Activated CD4-positive, CD25-positive, alpha-beta regulatory T cell treated with anti-CD3 and anti-CD28 coated beads, Interleukin-2, amount 50 U/mL, for 16 hours (primary cell): Measurements from ENCODE around the gene DNM3.

Experiments
- DNase-seq: peaks from one replicate; pipeline ENCODE4 v3.0.0-alpha.2; 2020; ENCODE audit warnings: low read depth, low spot score

Gene DNM3

DNA sequence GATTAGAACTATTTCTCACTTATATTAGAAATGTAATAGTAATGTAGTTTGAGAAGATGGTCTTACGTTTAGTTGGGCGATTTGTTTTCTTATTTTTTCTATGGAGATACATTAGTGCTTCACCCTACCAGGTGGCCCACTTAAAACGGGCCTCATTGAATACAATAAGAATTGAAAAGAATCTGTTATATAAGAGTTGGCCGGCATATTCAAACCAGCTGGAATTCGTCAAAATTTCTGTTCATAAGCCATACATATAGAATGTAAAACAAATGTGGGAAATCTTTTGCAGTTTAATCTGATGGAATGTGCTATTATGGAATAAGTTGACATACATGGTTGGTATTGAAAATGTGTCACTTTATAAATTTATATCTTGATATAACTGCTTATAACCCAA lies 482.8 kb downstream of the DNM3 start:
- DNase-seq: no peak

DNA sequence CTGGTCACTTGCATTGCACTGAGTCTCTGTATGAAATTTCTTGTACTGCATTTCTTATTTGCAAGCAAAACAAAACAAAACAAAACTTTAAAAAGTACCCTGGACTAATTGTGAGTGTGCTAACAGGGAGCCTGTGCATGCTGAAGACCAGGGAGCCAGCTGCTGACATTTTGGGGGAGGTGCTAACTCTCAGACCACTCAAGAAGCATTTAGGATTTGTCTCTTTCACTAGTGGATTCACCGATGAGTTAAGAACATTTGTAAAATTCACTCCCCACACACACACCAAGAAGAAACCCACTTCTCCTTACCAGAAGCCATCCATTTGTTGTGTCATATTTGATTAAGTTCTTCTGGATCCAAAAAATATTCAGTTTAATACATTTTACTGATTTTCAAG lies 483.5 kb downstream of the DNM3 start:
- DNase-seq: no peak

DNA sequence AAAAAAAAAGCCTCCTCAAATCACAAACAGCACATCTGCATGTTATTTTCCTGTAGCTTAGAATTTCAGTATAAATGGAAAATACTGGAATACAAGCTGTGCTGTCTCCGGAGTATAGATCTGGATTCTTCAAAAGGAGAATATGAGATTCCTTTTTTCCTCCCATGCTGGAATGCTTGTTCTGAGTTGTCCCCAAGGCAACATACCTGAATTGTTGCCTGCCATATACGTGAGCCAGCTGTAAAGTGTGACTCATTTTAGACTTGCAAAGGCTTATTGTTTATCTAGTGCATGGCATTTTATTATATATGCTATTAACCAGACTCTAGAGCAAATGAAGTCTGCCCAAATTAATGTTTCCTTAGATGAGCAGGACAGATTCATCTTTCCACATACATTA lies 484.2 kb downstream of the DNM3 start:
- DNase-seq: no peak

DNA sequence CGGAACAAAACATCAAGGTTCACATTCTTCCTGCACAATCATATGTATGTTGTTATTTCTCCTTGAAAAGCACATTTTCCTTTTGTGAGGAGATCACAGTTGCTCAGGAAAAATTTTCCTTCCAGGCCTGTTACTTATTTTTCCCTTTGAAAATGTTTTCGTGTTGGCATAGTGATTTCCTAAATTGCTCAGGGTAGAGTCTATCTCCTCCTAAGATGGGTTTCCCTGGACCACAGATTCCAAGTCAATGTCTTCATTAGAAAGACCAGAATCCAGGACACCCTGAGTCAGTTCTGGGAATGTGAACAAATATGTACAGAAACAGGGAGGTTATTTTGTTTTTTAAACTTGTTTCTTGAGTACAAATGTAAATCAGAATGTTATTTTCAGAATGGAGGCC lies 484.8 kb downstream of the DNM3 start:
- DNase-seq: no peak

DNA sequence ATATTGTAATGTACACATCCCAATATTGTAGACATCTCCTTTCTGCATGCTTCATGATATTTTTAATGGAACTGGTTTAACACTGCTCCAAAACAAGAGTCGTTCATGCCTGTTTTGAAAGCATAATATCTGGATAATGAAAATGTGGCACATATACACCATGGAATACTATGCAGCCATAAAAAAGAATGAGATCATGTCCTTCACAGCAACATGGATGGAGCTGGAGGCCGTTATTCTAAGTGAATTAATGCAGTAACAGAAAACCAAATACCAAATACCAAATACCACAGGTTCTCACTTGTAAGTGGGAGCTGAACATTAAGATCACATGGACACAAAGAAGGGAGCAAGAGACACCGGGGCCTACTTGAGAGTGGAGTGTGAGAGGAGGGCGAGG lies 487.0 kb downstream of the DNM3 start:
- DNase-seq: no peak

DNA sequence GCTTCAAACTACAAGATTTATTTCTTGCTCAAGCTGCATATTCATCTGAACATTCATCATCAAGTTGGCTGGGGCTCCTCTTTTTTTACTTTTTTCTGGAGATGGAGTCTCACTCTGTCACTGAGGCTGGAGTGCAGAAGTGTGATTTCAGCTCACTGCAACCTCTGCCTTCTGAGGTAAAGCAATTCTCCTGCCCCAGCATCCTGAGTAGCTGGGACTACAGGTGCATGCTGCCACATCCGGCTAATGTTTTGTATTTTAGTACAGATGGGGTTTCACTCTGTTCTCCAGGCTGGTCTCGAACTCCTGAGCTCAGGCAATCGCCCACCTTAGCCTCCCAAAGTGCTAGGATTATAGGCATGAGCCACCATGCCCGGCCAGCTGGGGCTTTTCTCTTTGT lies 490.9 kb downstream of the DNM3 start:
- no peak for DNase-seq

DNA sequence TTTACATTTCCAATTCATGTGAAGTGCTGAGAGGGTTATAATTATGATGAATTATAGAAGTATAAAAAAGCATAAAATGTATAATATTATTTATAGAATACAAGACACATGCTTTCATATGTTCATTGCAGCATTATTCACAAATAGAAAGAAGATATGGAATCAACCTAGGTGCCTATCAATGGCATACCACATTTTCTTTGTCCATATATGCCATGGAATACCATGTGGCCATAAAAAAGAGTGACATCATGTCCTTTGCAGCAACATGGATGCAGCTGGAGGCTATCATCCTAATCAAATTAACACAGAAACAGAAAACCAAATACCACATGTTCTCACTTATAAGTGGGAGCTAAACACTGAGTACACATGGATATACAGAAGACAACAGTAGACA lies 494.1 kb downstream of the DNM3 start:
- DNase-seq: no peak

DNA sequence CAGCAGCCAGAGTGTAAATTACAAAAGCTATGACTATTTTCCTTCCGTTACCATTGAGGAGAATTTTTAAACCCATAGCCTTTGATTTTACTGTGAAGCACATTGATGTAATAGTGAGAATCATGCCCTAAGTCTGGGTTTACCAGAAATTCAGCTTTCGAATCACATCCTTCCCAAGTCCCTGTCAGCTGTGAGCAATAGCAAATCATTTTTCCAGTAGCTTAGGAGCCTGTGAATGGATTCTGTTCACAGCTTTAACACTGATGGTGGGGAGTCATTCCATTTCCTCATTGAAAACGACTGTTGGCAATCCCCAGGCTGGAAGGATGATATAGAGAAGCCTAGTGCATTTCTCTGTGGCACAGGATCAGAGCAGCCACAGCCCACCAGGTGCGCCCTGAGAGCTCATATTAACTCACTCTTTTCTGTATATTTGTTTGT lies 497.0 kb downstream of the DNM3 start:
- no peak for DNase-seq

DNA sequence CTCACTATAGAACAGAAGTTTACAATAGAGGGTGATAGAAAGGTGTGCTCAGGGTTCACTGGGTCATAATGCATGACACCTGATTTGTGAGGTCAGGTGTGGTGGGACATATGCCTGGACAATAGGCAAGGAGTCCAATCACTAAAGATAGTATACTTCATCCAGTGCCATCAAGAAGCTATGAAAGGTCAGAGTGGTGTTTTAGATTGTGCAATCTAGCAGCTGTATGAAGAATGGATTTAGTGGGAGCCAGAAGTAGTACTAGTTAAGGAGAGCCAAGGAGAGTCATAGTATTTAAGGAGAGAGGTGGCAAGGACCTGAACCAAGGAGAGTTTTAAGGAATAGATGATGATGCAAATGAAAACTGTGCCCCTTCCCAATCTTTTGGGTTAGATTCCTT lies 498.5 kb downstream of the DNM3 start:
- DNase-seq: no peak

DNA sequence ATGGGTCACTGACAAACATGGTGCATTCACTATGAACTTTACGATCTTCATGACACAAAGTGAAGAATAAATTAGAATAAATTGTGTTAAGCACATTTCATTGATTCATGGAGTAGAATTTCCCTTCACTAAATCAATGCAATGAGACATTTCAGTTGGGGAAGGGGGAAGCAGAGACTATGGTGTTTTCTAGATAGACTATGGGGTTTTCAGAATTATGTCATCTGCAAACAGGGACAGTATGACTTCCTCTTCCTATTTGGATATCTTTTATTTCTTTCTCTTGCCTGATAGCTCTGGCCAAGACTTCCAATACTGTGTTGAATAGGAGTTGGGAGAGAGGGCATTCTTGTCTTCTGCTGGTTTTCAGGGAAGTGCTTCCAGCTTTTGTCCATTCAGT lies 499.2 kb downstream of the DNM3 start:
- DNase-seq: no peak

DNA sequence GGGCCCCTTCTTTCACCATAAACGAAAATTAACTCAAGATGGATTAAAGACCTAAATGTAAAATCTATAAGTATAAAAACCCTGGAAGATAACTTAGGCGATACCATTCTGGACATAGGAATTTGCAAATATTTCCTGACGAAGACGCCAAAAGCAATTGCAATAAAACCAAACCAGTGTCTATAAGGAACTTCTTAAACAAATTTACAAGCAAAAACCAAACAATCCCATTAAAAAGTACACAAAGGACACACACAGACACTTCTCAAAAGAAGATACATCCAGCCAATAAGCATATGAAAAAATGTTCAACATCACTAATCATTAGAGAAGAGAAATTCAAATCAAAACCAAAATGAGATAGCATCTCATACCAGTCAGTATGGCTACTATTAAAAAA lies 500.4 kb downstream of the DNM3 start:
- no peak for DNase-seq

DNA sequence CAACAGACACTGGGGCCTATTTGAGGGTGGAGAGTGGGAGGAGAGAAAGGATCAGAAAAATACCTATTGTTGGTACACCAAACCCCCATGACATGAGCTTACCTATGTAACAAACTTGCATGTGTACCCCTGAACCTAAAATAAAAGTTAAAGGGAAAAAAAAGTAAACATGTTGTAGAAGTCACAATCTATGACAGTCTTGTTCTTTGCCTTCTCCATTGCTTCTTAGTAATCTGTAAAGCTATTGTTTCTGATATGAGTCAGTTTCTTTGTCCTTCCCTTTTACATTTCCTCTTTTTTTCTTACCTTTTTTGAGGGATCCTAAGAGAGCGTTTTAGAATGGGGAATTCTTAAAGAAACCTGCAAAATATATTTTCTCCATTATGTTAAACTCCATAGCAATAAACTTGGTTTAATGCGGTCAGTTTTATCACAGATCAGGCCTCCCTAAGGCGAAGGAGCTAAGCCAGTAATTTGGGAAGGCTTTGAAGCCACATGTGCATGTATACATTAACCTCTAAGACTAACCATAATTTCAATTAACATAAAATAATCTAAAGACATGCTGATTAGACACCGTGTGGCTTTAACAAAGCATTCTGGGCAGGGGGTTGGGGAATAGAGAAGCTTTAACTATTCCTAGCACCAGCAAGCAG lies 501.4 kb downstream of the DNM3 start:
- no peak for DNase-seq

DNA sequence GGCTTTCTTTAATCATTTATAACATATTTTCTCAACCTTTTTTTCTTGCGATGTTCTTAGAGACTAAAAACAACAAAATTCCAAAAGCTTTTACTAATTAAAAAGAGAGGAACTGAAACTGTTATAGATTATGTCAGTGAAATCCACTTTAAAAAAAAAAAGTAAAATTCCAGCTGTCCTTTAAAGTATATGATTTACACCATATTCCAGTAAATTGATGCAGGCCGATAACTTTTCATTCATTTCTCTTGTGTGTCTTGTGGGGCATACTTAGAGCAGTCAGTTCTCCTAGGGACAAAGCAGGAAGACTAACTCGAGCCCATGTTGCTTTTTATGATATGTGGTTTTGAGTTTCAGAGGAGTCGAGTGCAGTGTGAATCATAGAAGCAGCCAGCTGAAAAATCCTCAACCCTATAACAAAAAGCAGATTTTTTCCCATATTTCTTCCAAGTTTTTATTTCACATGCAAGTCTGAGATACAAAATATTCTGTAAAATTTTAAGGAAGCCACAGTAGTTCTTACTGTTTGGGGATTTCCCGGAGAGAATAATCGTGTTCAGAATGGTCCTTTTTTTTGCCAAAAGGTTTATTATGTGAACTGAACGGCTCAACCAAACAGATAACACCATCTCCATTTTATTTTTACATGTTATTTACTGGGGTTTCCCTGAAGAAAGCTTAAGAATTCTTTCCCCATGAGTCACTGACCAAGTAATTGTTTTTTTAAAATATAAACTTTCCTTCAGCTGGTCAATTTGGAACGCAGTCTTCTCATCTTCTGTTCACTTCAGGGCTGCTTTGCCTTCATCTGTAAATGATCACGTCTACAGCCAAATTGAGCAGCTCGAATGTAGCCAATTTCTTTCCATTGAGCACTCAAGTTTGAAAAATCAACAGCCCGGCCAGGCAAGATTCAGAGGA lies 502.2 kb downstream of the DNM3 start:
- no peak for DNase-seq

DNA sequence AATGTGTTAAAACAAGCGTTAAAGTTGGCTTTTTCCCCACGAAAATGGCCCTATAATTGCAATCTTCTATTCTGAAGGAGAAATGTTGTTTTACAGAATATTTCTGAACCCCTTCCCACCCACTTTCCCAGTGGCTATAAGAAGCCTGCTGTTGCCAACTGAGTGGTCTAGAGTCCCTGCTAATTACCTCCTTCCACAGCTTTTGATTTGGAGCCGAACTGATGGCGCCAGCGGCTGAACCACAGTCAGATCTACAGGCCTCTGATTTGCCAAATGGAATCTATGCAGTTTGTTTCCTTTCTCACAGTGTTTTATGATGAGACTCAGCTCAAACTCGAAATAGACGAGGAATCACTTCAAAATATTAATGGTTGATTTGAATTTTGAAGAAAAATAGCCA lies 503.1 kb downstream of the DNM3 start:
- DNase-seq: no peak

DNA sequence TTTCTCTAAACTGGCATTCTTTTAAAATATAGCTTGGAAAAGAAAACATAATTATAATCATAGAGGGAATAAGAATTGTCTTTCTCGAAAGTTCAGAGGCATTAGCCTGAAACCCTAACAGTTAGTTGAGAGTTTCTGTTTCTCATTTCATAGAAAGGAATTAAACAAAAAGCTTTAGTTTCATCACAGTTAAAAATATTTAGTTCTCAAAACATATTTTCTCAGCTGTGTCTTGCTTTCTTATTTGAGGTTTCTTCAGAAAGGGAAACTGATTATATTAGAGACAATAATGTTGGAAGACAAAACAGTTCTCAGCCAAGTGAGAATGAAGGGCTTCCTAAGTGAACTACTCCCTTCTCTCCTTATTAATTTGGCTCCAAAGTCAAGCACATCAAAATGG lies 503.8 kb downstream of the DNM3 start:
- no peak for DNase-seq

DNA sequence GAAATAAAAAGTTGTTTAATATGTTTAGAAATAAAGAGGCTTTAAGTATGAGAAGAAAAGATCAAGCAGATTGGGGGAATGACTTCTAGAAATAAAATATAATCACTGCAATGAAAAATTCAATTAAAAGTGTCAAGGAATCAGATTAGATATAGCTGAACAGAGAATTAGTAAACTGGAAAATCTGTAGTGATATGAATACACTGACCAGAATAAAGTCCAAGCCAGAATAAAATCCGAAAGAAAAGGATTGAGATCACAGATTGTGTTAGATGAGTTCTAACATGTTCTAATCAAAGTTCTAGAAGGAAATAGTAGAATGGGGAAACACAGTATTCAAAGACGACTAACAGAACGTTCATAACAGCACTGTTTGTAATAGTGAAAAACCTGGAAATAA lies 506.1 kb downstream of the DNM3 start:
- DNase-seq: no peak

DNA sequence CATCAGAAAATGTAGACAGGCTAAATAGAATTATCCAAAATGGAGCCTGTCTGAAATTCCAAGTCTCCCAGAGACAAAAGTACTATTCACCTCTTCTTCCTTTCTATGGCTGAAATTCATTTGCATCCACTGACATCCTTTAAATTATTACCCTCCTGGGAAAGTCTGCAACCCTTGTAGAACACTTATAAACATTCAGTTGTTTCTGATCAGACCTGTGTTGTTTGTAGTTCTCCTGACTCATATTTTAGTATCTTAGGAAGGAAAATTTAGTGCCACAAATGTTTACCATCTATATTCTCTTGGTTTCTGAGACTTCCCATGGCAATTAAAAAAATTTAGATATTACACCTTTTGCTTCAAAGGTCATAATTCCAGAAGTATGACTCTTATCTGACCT lies 509.6 kb downstream of the DNM3 start:
- DNase-seq: no peak

DNA sequence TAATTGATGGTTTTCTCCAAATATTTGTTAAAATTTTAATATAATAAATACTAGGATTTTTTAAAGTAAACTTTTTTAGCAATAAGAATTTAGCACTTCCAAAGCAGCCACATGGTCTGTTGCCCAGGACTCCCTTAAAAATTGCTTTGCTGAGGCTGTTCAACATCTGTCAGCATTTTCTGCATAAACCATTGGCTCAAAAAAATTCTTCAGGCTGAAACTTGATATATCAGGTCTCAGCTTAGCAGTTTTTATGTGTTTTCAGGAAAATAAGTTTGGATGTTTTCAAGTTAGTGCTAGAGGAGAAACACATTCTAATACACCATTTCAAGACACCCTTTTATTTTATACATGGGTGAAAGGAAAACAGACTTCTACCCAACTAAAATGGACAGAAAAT lies 510.0 kb downstream of the DNM3 start:
- no peak for DNase-seq

DNA sequence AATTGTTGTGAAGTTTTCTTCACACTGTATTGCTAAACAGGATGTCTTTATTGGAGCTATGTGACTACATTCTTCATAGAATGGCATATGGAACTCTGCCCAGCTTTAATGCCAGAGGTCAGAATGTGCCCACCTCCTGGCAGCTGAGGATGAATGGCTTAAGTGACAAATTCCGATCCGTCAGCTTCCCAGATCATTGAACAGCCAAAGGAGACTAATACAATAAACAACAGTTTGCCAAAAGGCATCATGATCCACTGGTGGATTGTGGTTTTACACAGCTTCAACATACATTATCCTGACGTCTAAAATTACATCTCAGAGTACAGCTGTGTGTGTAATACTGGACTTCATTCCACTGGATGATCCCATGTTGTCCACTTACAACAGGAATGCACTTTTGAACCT lies 510.5 kb downstream of the DNM3 start:
- no peak for DNase-seq

DNA sequence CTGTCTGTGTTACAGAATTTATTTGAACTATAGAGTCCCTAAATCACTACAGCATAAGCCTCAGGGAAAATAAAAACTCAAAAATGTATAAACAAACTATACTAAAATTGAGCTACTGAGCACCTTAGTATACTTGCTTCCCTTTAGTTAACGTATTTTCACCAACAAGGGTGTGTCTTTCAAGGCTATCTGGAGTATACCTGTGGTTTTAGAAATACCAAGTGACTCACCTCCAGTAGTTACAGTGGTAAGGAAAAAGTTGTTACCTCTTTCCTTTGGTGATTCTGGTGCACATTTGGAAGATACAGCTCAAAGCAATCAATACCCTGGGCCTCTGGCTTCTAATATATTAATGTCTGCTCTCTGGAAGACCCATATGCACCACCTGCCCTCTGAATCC lies 511.1 kb downstream of the DNM3 start:
- no peak for DNase-seq

DNA sequence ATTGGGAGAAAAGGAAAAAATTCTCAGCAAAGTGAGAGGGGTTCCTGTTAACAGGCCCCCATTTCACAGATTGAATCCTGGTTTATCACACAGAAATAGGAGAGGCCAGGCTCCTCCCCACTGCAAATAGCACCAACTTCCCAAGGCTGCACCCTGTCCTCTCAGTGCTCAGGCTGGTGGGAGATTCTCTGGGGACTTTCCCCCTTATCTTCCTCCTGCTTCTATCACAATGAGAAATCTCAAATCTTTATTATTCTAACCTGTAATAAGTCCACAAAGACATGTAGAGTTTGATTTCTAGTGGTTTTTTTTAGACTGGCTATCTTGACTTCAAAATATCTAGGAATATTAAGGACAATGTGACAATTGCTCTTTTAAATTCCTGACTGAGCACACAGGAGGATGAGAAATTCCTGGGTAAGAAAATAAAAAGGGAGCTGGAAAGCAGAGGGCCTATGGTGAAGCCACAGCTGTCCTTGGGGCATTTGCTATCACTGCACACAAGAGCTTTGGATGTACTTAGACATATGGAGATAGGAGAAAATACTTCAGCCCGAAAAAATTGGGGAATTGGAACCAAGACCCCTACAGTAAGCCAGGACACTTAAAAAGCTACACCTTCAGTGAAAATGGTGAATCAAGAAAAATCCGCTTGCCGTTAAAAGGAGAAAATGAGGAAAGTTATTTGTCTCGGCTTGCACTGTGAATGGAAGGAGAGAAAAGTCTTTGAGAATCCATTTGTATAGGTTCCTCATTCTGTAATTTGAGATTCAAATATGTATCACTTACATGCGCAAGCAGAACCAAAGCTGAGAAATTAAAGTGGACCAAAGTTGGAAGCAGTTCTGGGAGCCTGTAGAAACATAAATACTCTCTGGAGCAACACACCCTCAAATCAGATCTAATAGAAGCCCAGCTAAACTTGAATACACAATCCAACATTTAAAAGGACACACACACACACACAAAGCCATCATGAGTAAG lies 513.3 kb downstream of the DNM3 start:
- no peak for DNase-seq

DNA sequence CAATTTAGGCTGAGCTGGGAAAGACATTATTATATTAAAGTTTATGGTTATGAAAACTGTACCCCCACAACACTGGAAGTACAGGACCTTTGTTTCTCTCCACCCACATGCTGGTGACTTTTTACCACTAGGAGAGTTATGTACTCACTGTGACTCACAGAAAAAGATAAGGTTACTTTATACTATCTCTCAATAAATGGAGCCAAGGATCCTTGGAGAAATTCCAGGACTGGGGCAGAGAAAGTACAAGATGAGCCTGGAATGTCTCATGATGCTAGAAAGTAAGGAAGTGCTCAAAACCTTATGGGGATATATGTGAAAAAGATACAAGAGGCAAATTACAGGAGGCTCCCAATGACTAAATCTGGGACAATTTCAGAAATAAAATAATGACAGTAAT lies 515.3 kb downstream of the DNM3 start:
- DNase-seq: no peak
